Upper lobe of right lung (tissue), 1 donor: ENCODE results near the gene ADCY1. TPM values are rescaled to one million over a fixed set of nuclear protein-coding genes. Genes with fewer than 3 reads are reported as not detected.
A peak's percentile ranks its signal among the peaks of the same experiment; 100 is the strongest.
"Not testable (repeated sequence)": the region's sequence is repeated elsewhere in the genome, so short reads cannot be mapped to it uniquely, and the experiment has no call there.

Experiments used
- ATAC-seq: fragments of 200-7000 bp; cut with Tn5 transposase; one replicate; pipeline ENCODE4 v1.9.1; 2020; ENCODE audit warnings: mild to moderate bottlenecking, moderate library complexity
- DNase-seq: peaks from one replicate; pipeline ENCODE4 v3.0.0-alpha.2; 2020
- H3K27ac ChIP-seq: fragments of 200-600 bp; one replicate; pipeline ENCODE4 v1.8.0; 2022
- H3K27me3 ChIP-seq: fragments of 200-600 bp; one replicate; pipeline ENCODE4 v1.8.0; 2022; ENCODE audit warnings: mild to moderate bottlenecking
- H3K36me3 ChIP-seq: fragments of 200-600 bp; one replicate; pipeline ENCODE4 v1.8.0; 2022
- H3K4me1 ChIP-seq: fragments of 200-600 bp; one replicate; pipeline ENCODE4 v1.8.0; 2022
- H3K4me3 ChIP-seq: fragments of 200-600 bp; one replicate; pipeline ENCODE4 v1.8.0; 2022; ENCODE audit warnings: mild to moderate bottlenecking
- H3K9me3 ChIP-seq: fragments of 200-600 bp; one replicate; pipeline ENCODE4 v1.8.0; 2022
- intact Hi-C: fragments of 100-400 bp; cut with DNase I; formaldehyde crosslinking; loops from one replicate; pipeline ENCODE4 v1.11.0; 2022
- total RNA-seq: library from RNA; stranded (reverse); fragmentation: NEBNext Ultra II Directional; extraction: Animal tissue kit (Norgen Biotek cat#: 25700); gene quantifications from one replicate; pipeline ENCODE4 v1.2.1, GENCODE V29; 2021
- TF ChIP-seq, protein P1 (sequence below): fragments of 200-600 bp; IDR thresholded peaks from one replicate; pipeline ENCODE4 v1.8.0; 2022; ENCODE audit warnings: antibody characterized with exemption
- donor health status: DM: no; HTN: yes; CAD: no; lungs with severe emphysema.

The ADCY1 gene
- total RNA-seq, 1 donor from 2014 or later: 3.9 TPM

DNA sequence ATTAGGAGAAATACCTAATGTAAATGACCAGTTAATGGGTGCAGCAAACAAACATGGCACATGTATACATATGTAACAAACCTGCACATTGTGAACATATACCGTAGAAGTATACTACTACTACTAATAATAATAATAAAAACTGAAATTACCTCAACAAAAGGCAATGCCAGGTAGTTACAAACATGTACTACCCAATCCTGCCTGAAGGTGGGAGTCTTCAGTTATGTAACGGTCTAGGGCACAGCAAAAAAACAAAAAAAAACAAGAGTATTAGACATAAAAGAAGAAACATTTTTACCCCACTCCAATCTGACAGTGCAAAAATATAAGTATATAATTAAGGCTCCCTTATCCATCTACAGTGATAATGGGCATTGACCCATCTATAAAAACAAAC lies 182.6 kb downstream of the ADCY1 start:
- H3K4me3 ChIP-seq, ATAC-seq, DNase-seq, H3K27me3 ChIP-seq, H3K27ac ChIP-seq, intact Hi-C loops, H3K4me1 ChIP-seq, H3K9me3 ChIP-seq: not testable (repeated sequence)
- TF ChIP-seq, protein P1, sequence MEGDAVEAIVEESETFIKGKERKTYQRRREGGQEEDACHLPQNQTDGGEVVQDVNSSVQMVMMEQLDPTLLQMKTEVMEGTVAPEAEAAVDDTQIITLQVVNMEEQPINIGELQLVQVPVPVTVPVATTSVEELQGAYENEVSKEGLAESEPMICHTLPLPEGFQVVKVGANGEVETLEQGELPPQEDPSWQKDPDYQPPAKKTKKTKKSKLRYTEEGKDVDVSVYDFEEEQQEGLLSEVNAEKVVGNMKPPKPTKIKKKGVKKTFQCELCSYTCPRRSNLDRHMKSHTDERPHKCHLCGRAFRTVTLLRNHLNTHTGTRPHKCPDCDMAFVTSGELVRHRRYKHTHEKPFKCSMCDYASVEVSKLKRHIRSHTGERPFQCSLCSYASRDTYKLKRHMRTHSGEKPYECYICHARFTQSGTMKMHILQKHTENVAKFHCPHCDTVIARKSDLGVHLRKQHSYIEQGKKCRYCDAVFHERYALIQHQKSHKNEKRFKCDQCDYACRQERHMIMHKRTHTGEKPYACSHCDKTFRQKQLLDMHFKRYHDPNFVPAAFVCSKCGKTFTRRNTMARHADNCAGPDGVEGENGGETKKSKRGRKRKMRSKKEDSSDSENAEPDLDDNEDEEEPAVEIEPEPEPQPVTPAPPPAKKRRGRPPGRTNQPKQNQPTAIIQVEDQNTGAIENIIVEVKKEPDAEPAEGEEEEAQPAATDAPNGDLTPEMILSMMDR: peak; percentile 23
- peaks cover 25% of the 10 kb centered on the region for H3K36me3 ChIP-seq

DNA sequence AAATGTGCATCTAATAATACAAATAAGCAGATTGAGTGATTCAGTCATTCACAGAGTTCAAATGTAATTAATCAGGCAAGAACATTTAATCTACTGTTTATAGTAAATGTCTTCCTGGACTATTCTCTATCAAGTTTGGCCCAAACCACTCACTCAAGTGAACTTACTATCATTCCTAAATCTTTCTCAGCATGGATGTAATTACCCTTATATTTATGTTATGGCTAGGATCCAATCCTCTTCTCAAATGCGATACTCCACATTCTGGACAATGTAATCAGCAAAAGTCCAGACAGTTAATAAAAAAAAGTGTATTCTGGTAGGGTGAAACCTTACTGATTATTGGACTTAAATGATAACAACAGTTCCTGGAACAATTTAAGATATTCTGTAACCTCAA lies 185.3 kb downstream of the ADCY1 start:
- DNase-seq, H3K36me3 ChIP-seq, H3K27me3 ChIP-seq, H3K9me3 ChIP-seq, H3K4me3 ChIP-seq, H3K27ac ChIP-seq, H3K4me1 ChIP-seq, intact Hi-C loops, ATAC-seq: not testable (repeated sequence)

DNA sequence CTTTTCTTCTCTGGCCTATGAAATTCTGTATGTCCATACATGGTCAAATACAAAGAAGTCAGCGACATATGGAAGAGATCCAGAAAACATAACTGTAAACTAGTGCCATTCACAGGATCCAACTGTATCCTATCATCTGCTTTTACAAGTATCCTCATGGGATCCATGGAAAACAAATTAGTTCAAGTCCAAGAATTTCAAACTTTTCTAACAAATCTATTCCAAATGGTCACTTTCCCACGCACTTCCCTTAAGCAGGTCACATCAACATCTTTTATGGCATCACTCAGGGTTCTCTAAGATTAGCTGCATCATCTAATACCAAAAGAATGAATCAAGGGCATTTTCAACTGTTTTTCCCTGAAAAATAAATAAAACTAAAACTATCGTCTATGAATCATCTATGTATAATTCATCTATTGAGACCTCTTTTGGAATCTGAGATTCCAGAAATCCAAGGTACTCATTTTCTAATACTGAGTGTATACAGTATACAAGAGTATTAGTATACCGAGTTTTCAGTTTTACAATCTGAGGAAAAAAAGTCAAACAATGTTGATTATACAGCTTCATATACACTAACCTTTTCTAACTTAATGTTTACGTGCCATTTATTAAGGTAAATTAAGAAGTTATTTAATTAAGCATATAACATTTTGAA lies 187.5 kb downstream of the ADCY1 start:
- H3K9me3 ChIP-seq, H3K36me3 ChIP-seq, H3K4me3 ChIP-seq, H3K27me3 ChIP-seq, DNase-seq, intact Hi-C loops, H3K4me1 ChIP-seq, ATAC-seq: not testable (repeated sequence)
- peak overlapping the region; percentile 58 for H3K27ac ChIP-seq

GRCh38 chr7:45762225-45762994 lies 188.2 kb downstream of the ADCY1 start:
- peak overlapping the region; percentile 58 for H3K27ac ChIP-seq
- H3K4me3 ChIP-seq, H3K36me3 ChIP-seq, DNase-seq, intact Hi-C loops, H3K9me3 ChIP-seq, ATAC-seq, H3K4me1 ChIP-seq, H3K27me3 ChIP-seq: not testable (repeated sequence)

DNA sequence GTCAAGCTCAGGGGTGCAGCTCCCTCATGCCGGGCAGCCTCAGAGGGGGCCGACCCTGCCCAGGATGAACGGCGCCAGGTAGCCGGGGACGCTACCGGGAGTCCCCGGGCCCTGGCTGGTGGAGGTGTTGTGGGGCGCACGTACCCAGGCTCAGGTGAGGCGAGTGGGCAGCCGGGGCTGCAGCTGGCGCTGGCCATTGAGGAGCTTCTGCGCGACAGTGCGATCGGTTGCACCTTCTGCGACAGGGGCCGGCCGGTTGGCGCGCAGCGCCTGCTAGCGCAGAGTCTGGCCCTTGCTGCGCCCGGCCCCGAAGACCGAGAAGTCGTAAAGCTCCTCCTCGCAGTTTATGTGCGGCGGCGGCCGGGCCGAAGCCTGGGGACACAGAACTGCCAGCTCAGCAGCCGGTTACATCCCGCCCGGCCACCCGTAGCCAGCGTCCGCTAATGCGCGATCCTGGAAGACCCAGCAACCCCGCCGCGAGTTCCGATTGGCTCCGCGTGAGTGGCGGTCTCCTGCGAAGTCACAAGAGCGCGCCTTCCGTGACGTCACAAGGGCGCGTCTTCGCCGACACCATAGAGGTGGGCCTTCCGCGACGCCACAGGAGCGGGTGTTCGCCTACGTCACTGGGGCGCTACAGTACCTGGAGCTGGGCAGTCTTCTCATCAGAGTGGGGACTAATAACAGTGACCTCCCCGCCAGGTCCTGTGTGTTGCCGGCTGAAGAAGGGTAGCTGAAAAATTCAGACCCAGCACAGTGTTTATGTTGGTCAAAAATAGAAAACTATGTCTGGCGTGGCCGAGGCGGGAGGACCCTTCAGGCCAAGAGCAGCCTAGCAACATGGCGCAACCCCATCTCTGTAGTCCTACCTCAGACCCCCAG lies 194.6 kb downstream of the ADCY1 start:
- Histone ChIP-seq H3K4me3 (peak overlapping the region; percentile 84), H3K27ac (peak overlapping the region; percentile 88)
- H3K4me1 ChIP-seq, H3K9me3 ChIP-seq, H3K36me3 ChIP-seq, H3K27me3 ChIP-seq, intact Hi-C loops: not testable (repeated sequence)
- DNase-seq (peak; percentile 99), ATAC-seq (peak; percentile 100)

GRCh38 chr7:45769626-45770025 lies 195.5 kb downstream of the ADCY1 start:
- DNase-seq, H3K36me3 ChIP-seq, H3K27me3 ChIP-seq, intact Hi-C loops, H3K4me1 ChIP-seq, H3K9me3 ChIP-seq, ATAC-seq: not testable (repeated sequence)
- peak overlapping the region; percentile 88 for H3K27ac ChIP-seq
- H3K4me3 ChIP-seq: peak overlapping the region; percentile 84
